Epithelial cell of prostate (primary cell): Measurements from ENCODE around the gene ITGA8.
"Not testable (repeated sequence)": the region's sequence is repeated elsewhere in the genome, so short reads cannot be mapped to it uniquely, and the experiment has no call there.

Source experiments
- DNase-seq: peaks from one replicate; pipeline ENCODE4 v3.0.0-alpha.2; 2011; ENCODE audit warnings: low read depth, low spot score
- H3K27ac ChIP-seq: fragments of 450-650 bp; 2 replicates; pipeline ENCODE4 v1.5.1; 2017; ENCODE audit warnings: mild to moderate bottlenecking

The ITGA8 gene

GRCh38 chr10:15626937-15627336 is 92.8 kb downstream of the ITGA8 start:
- DNase-seq, result no peak
- H3K27ac ChIP-seq, result no peak overlapping the region

GRCh38 chr10:15625261-15625660 is 94.5 kb downstream of the ITGA8 start:
- no peak overlapping the region for H3K27ac ChIP-seq
- no peak for DNase-seq

DNA sequence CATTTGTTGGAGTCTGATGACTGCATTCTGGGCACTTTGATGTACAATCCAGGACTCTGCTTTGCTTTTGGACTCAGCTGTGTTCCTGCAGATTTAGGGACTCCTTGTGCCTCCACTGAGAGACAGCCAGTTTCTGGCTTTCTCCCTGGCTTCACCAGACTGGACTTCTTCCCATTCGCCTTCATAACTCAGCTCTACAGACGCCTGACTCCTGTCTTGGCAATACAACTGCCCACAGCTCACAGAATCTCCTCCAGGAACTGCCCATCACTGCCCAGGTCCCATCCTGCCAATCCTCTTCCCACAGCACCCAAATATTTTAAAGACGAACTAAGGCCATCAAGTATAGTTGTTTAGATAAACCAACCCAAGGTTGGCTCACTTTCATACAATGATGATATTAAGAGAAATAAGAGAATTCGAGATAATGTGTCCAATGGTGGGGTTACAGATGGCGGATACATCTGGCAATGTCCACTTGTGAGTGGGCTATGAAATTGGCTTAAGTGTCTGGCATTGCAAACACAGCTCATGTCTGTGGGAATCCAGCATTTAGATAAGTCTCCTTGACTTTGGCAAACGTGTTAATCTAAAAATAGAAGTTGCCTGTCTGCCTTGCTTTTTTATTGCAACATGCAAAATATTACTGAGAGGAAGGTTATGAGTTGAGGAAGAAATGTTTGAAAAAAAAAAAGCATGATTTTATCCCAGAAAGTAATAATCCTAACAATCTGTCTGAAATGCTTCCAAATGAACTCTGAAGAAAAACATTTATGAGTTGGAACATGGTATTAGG is 95.1 kb downstream of the ITGA8 start:
- H3K27ac ChIP-seq, result no peak overlapping the region
- no peak for DNase-seq

GRCh38 chr10:15620836-15621515 is 98.7 kb downstream of the ITGA8 start:
- H3K27ac ChIP-seq, result no peak overlapping the region
- no peak for DNase-seq

DNA sequence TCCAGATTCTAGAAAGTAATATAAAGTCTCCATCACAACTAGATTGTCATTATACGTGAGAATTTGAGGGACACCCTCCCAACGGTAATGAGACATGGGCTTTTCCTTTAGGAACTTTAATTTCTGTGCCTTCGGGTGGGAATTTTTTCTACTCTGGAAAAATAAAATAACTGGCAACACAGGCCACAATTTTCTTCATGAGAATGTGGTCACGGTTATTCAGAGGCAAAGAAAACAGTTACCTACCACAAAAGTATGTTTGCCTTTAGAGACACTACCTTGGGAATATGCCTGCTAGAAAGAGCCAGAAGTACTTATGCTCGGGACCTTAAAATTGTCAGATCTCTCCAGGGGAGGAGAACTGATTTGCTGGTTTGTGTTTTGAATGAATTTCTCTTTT is 99.4 kb downstream of the ITGA8 start:
- no peak overlapping the region for H3K27ac ChIP-seq
- no peak for DNase-seq

DNA sequence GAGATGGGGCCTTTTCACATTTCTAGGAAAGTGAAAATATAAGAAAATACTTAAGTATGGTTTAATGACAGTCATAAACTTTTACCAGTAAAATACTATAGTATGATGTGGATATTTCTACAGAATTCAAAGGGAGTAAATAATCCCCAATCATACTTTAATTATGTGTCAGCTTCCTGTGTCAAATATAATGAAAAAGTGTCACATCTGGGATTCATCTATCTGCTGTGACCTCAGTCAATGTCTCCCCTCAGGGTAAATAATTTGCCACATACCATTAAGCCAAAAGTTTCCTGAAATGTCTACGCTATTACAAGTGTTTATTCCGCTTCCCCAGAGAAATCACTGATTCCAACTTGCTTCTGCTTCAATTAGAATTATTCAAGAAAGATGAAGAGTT is 110.5 kb downstream of the ITGA8 start:
- H3K27ac ChIP-seq, result no peak overlapping the region
- DNase-seq, result no peak

DNA sequence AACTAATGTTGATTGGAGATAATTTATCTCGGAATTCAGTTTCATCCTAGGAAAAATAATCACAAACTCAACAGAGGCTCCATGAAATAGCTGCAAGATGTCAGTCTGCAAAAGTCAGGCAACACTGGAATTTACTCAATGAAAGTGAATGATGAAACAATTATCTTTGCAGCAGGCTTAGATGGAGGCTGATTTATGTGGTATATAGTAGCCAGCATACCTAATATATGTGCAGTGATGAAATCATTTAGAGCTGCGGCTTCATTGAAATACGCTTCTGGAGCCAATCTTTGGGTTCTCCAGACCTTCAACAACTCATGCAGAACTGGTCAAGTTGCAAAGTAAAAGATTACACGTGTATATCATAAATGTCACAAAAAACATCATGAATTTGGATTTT is 113.3 kb downstream of the ITGA8 start:
- no peak overlapping the region for H3K27ac ChIP-seq
- DNase-seq, result no peak

DNA sequence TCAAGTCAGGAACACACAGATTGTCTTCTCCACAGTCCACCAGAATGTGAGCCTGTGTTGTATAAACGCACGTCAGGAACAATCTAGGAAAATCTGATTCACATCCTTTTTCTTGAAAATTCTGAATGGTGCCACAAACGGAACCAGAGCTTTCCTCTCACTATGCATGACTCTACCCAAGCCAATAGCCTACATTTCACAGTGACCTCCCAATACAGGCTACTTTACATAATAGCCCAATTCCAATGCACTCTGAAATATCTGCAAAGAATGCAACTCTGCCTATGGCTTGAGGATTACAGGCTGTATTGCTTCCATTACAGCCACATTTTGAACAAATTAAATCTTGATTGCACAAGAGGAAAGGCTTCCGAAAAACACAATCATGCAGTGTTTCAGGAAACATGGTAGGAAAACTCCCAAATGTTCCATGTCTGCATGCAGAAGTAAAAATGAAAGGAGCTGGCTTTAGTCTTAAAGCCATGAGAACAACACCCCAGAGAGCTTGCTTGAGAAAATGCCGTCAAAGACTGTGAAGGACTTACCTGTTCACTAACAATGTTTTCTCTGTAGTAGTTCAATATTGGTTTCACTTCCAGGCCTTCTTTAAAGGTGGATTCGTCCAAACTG is 113.9 kb downstream of the ITGA8 start:
- no peak overlapping the region for H3K27ac ChIP-seq
- no peak for DNase-seq

DNA sequence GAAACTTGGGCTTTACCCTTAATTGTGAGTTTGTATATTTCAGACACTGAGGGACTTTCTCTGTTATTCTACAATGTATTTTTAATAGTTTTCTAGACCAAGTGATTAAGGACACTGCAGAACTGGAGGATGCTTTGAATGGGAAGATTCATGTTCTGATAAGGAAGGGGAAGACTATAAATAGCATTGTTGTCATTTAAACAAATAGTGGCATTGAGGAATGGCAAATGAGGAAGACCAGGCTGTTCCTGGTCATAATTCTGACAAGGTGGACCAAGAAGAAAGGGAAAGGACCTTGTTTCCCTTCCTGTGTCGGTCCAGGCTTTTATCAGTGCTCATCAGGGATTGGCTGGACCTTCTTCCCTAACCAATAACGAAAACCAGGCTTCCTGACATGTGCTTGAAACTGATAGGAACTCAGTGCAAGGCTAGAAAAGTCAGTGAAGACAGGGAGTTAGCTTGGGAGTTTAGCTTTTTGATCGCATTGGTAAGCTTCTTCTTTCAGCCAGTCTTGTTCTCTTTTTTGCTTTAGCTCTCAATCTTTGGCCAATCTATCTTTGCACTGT is 116.2 kb downstream of the ITGA8 start:
- no peak for DNase-seq
- no peak overlapping the region for H3K27ac ChIP-seq

- no peak for DNase-seq
- H3K27ac ChIP-seq, result no peak overlapping the region
Measured at GRCh38 chr10:15601819-15602218, 117.9 kb downstream of the ITGA8 start.

- H3K27ac ChIP-seq, result no peak overlapping the region
- no peak for DNase-seq
Measured at GRCh38 chr10:15595260-15595659, 124.5 kb downstream of the ITGA8 start.

DNA sequence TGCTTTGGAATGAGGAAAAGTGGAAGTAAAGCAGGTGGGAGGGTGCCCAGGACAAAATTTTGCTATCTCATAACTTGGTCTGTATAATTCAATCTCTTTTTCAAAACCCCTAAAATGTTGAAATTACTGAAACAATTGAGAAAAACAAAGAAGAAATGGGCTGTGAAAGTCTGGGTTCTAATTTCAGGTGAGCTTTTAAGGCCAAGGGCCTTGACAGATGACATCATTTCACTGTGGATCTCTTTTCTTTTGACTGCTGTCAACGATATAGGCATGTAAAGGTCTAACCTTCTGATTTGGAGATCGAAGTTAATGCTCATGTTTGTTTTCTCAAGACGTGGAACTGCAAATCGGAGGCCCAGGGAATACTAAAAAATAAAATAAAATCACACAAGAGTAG is 127.8 kb downstream of the ITGA8 start:
- no peak overlapping the region for H3K27ac ChIP-seq
- no peak for DNase-seq

DNA sequence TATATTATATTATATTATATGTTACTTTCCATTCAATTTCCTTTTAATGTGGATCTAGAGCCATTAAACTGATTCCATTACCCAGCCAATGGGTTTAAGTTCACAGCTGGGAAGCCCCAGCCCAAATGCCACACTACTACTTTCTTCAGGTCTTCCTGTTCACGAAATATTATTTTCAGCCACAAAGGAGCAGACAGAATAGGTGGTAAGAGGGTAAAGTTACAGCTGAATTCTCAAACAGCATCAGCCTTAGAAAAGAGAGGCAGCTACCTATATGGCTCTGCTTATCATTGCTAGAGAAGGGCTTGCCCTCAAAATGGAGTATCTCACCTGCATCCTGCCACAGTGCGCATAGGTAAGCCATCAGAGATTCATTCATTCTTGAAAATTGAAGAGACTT is 128.3 kb downstream of the ITGA8 start:
- no peak overlapping the region for H3K27ac ChIP-seq

DNA sequence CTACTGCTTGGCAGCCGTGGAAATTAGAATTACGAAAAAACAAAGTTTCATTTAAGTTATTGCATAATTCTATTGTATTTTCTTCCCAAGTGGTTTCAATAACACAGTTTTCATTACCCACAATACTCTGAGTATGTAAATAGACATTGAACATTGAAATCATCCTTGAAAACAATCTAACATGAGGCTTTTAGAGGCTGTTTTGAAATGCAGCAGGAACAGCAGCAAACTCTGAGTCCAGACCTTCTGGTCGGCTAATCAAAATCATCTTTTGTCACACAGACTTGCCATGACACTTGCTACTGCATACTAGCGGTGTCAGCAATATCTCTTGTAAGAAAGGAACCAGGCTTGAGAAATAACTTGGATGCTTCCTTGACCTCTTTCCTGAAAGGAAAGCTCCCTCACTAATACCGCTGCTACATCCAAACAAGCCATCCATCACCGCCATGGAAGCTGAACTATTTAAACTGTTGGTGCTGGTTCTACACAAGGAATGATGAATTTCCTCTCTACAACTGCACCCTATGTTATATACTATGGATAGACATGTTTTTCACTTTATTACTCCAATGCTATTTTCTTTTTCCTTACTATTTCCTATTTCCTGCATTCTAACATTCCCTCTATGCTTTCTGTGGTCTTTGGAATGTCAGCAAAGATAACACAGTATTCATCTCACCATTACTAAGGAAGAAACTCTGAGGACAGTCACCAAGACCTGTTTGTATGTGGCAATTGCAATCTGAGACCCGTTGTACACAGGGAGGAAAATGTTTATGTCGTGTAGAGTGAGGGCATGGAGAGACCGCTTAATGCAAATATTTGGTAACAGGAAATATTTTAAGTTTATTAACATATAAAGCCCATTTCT is 130.8 kb downstream of the ITGA8 start:
- no peak for DNase-seq
- H3K27ac ChIP-seq, result no peak overlapping the region

More for the DNA sequence above, 128.3 kb downstream of the ITGA8 start:
- no peak for DNase-seq

DNA sequence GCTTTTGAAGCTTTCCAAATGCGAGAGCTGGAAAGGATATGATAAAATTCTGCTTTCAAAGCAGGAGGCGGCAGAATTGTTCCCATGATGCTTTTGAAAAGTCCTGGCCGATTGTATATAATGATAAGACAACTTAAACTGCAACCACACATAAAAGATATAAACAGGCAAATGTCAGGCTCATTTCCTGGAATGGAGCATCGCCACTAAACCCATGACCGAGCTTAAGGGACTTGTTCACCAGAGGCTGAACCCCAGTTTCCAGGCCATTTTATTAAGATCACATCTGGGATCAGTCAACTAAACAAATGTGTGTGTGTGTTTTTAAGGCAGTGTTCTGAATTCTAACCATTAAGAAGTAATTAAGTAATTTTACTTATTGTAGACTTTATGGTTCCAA is 131.6 kb downstream of the ITGA8 start:
- no peak for DNase-seq
- H3K27ac ChIP-seq, result no peak overlapping the region

GRCh38 chr10:15587271-15587670 is 132.5 kb downstream of the ITGA8 start:
- no peak overlapping the region for H3K27ac ChIP-seq
- no peak for DNase-seq

- DNase-seq, result no peak
- H3K27ac ChIP-seq, result no peak overlapping the region
Measured at GRCh38 chr10:15585303-15585715, 134.4 kb downstream of the ITGA8 start.

GRCh38 chr10:15582972-15583371 is 136.8 kb downstream of the ITGA8 start:
- H3K27ac ChIP-seq, DNase-seq: not testable (repeated sequence)

DNA sequence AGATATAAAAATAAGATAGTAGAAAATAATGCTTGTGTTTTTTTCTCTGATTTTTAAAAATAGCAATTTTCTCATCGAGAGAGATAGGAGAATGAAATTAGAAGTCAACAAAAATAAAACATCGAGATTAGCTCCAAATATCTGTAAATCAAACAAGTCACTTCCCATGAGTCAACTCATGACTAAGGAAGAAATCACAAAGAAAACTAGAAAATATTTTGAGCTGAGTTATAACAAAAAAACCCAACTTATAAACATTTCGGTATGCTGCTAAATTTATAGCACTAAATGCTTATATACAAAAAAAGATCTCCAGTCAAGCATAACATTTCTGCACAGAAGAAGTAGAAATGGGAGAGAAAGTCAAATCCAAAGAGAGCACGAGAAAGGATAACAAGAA is 140.1 kb downstream of the ITGA8 start:
- no peak for DNase-seq
- H3K27ac ChIP-seq, result no peak overlapping the region

DNA sequence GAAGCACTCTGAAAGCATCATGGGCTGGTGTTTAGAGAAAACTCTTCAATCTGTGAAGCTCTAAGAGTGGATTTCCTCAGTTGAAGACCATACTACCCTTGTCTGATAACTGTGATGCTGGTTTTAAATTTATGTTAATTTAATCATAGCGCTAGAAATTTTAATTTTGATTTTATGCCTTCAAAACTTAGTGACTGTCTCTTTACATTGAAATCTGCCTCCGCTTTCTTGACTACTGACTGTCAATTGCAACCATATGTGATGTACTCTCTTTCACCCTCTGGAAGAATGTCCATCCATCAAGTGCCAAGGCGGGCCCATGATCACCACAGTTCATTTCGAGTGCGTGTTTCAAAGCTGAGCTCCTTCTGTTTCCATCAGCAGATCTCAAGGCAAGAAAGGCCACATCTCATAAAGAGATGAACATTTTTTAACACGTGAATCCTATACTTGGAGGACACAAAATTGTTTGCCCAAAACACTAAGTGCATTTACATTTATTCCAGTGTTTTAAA is 147.1 kb downstream of the ITGA8 start:
- H3K27ac ChIP-seq, result no peak overlapping the region
- DNase-seq, result no peak
